Kidney epithelial cell (primary cell): ENCODE data around the gene TNPO3. TPM values are rescaled to one million over a fixed set of nuclear protein-coding genes. Genes with fewer than 3 reads are reported as not detected.
A peak's percentile ranks its signal among the peaks of the same experiment; 100 is the strongest.
"Not testable (repeated sequence)": the region's sequence is repeated elsewhere in the genome, so short reads cannot be mapped to it uniquely, and the experiment has no call there.

Experiments
- DNase-seq: peaks from one replicate; pipeline ENCODE4 v3.0.0-alpha.2; 2010; ENCODE audit warnings: low read depth
- H3K27me3 ChIP-seq: 2 replicates; pipeline ENCODE4 v1.6.0; 2011; ENCODE audit warnings: low read length; ENCODE audit not compliant: control insufficient read depth, insufficient read depth
- H3K36me3 ChIP-seq: 2 replicates; pipeline ENCODE4 v1.5.1; 2011; ENCODE audit warnings: low read length; ENCODE audit not compliant: control insufficient read depth, insufficient read depth
- H3K4me3 ChIP-seq: 2 replicates; pipeline ENCODE4 v1.5.1; 2011; ENCODE audit warnings: low read depth, mild to moderate bottlenecking, control low read depth, low read length
- total RNA-seq: library from RNA; depleted of rRNA; stranded (reverse); fragments of >200 nt; gene quantifications from 2 replicates; pipeline ENCODE4 v1.2.3, GENCODE V29; 2015
- TF ChIP-seq, protein P1 (sequence below): IDR thresholded peaks from 2 replicates; pipeline ENCODE4 v1.5.1; 2011; ENCODE audit warnings: mild to moderate bottlenecking, moderate library complexity, low read length, control low read depth, inconsistent platforms; ENCODE audit not compliant: insufficient read depth, poor library complexity, severe bottlenecking

The TNPO3 gene
- total RNA-seq, 1 donor from 2014 or later = 50.8 TPM

DNA sequence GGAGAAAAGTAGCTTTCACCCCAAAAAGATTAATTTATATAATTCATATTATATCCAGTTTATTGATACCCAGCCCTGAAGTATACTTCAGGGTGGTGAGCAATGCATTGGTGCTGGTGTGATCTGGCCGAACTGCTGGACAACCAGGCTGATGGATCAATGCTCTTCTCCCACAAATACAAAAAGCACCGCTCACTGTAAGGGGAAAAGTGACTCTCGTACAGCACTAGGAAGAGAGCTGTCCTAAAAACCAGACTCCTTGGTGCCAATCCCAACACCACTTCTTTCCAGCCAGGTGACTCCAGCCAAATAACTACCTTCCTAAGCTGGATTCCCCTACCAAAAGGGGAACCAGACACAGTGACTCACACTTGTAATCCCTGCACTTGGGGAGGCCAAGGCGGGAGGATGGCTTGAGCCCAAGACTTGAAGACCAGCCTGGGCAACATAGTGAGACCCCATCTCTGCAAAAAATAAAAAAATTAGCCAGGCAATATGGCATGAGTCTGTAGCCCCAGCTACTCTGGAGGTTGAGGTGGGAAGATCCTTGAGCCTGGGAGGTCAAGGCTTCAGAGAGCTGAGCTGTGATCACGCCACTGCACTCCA lies 13.1 kb upstream of the TNPO3 start:
- H3K27me3 ChIP-seq = no peaks in the 10 kb centered on the region
- no peak overlapping the region for H3K4me3 ChIP-seq
- no peak for DNase-seq

DNA sequence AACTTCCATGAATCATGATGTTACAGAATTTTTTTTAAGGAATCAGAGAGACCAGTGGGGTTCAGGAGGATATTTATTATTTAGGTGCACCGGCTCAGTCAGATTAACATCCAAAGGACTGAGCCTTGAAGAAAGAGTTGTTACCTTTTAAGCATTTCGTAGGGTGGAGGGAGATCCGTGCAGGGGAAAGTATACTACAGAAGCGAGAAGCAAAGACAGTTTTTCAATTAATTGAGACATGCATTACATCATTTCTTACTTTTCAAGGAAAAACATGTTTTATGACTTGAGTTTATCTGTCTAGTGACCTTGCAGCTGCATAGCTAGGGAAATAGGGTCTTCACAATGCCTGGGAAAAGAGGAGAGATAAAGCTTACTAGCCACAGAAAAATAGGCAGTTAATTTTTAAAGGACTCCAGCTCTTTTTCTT lies 12.2 kb upstream of the TNPO3 start:
- not testable (repeated sequence) for DNase-seq, H3K27me3 ChIP-seq, H3K36me3 ChIP-seq, H3K4me3 ChIP-seq

More for the DNA sequence above, 13.1 kb upstream of the TNPO3 start:
- TF ChIP-seq, protein P1, sequence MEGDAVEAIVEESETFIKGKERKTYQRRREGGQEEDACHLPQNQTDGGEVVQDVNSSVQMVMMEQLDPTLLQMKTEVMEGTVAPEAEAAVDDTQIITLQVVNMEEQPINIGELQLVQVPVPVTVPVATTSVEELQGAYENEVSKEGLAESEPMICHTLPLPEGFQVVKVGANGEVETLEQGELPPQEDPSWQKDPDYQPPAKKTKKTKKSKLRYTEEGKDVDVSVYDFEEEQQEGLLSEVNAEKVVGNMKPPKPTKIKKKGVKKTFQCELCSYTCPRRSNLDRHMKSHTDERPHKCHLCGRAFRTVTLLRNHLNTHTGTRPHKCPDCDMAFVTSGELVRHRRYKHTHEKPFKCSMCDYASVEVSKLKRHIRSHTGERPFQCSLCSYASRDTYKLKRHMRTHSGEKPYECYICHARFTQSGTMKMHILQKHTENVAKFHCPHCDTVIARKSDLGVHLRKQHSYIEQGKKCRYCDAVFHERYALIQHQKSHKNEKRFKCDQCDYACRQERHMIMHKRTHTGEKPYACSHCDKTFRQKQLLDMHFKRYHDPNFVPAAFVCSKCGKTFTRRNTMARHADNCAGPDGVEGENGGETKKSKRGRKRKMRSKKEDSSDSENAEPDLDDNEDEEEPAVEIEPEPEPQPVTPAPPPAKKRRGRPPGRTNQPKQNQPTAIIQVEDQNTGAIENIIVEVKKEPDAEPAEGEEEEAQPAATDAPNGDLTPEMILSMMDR = no peak
- H3K36me3 ChIP-seq = no peaks in the 10 kb centered on the region

DNA sequence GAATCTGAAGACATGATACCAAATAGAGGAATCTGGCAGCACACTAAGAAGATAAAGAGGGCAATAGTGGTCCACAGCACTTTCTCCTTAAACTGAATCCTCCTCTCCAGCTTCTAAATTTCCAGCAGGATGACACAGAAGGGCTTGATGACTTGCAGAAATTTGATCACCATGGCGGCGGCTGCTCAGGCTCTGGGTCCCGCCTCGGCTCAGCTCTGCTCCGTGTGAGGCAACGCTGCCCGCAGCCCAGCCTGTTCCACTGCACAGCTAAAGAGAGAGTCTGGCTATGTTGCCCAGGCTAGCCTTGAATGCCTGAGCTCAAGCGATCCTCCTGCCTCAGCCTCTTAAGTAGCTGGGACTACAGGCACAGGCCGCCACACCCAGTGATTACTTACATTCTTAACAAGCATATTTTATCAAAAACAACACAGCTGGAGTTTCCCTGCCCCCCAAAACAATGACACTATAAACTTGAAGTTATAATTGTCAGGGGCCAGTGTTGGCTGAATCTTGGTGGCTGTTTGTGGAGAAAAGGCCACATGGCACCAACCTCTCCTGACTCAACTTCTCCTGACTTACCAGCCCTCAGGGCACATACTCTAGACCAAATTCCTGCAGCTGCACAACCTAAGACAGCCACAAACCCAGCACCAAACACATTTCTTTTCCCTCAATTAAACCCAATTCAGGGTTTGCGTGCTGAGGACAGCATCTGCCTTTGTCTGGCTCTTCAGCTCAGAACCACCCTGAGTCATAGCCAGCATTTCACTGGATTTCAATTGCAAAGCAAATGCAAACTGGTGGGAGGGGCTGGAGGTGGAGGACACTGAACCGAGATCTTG lies 11.6 kb upstream of the TNPO3 start:
- no peak overlapping the region for H3K4me3 ChIP-seq
- H3K27me3 ChIP-seq = no peaks in the 10 kb centered on the region
- TF ChIP-seq, protein P1 = no peak
- peak; percentile 56 for DNase-seq
- H3K36me3 ChIP-seq = no peaks in the 10 kb centered on the region

DNA sequence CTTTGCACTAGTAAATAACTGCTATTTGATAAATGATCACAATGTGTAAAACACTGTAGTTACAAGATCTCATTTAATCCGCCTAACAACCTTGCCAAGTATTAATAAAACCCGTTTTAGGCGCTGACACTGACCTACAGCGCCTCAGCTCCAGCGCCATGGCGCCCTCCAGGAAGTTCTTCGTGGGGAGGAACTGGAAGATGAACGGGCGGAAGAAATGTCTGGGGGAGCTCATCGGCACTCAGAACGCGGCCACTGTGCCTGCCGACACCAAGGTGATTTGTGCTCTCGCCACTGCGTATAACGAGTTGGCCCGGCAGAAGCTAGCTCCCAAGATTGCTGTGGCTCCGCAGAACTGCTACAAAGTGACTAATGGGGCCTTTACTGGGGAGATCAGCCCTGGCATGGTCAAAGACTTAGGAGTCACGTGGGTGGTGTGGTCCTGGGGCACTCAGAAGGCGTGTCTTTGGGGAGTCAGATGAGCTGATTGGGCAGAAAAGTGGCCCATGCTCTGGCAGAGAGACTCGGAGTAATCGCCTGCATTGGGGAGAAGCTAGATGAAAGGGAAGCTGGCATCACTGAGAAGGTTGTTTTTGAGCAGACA lies 1.1 kb upstream of the TNPO3 start:
- TF ChIP-seq, protein P1 = no peak
- Histone ChIP-seq H3K27me3 (no peaks in the 10 kb centered on the region), H3K4me3 (no peak overlapping the region), H3K36me3 (no peaks in the 10 kb centered on the region)
- DNase-seq = no peak

DNA sequence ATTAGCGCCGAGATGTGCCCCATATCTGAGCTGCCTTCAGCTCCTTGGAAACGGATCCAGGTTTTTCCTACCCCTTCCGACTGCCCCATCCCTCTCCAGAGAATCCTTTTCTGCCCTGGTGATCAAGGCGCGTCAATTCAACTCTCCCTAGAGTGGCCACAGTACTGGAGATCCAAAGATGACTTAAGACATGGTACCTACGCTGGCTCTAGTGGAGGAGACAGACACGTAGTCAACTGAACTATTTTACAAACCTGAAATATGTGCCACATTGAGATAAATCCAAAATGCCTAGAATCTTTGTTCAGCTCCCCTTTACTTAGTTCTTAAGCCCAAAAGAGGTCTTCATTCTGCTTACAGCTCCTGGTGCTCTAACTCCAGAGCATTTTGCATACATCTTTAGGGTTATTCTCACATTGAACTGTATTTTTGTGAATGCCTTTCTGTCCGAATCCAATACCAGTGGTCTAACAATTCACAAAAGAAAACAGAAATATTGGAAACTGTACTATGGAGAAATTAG lies 444 bp upstream of the TNPO3 start:
- H3K27me3 ChIP-seq = no peaks in the 10 kb centered on the region
- TF ChIP-seq, protein P1 = no peak
- H3K36me3 ChIP-seq = no peaks in the 10 kb centered on the region
- peak overlapping the region; percentile 90 for H3K4me3 ChIP-seq
- no peak for DNase-seq

DNA sequence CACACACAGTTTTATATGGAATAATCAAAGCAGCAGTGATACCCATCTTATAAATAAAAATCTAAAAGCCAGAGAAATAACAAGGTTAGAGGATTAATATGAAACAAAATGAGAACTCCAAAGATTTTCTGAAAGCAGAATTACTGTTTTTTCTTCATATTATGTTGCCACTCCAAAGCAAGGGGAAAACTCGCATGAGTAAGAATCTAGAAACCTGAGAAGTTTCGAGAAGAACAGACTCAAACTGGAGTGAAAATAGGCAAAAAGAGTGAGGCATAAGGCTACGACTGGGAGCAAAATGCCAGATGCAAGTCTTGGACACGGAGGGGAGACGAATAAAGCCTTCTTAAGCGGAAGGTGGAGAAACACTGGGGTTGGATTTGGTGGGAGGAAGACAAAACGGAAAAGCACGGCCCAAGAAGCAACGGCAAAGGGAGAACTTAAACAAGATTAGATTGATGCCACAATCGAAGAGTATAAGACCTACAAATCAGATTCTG lies 923 bp downstream of the TNPO3 start:
- TF ChIP-seq, protein P1 = no peak
- H3K4me3 ChIP-seq = peak overlapping the region; percentile 90
- no peak for DNase-seq
- no peaks in the 10 kb centered on the region for H3K36me3 ChIP-seq
- H3K27me3 ChIP-seq = no peaks in the 10 kb centered on the region
